Nephron (organoid): Measurements from ENCODE around the gene NMS.
"Not testable (repeated sequence)": the region's sequence is repeated elsewhere in the genome, so short reads cannot be mapped to it uniquely, and the experiment has no call there.

Experiments used
- H3K27ac Mint-ChIP-seq, 3 experiments: 2 replicates each; pipeline ENCODE4 v1.8.0; 2020; ENCODE audit warnings: mixed read lengths in 3 of 3, mild to moderate bottlenecking in 2 of 3, moderate library complexity in 1 of 3
- H3K27me3 Mint-ChIP-seq: 2 replicates; pipeline ENCODE4 v1.8.0; 2021; ENCODE audit warnings: low read depth, mild to moderate bottlenecking, moderate library complexity, mixed read lengths
- H3K36me3 Mint-ChIP-seq: 2 replicates; pipeline ENCODE4 v1.8.0; 2020; ENCODE audit warnings: low read depth, mixed read lengths
- H3K4me1 Mint-ChIP-seq: 2 replicates; pipeline ENCODE4 v1.8.0; 2020; ENCODE audit warnings: mixed read lengths
- H3K4me3 Mint-ChIP-seq, 3 experiments: 2 replicates each; pipeline ENCODE4 v1.8.0; 2020; ENCODE audit warnings: mild to moderate bottlenecking in 3 of 3, mixed read lengths in 3 of 3, moderate library complexity in 2 of 3
- H3K9me3 Mint-ChIP-seq: 2 replicates; pipeline ENCODE4 v1.8.0; 2020; ENCODE audit warnings: mixed read lengths
- TF ChIP-seq, protein P1 (sequence below), 3 experiments: fragments of 200-600 bp; sonication (generic); IDR thresholded peaks; one replicate each; pipeline ENCODE4 v1.5.0; 2021; ENCODE audit warnings: antibody characterized with exemption in 3 of 3; ENCODE audit not compliant: unreplicated experiment in 3 of 3

Gene NMS

DNA sequence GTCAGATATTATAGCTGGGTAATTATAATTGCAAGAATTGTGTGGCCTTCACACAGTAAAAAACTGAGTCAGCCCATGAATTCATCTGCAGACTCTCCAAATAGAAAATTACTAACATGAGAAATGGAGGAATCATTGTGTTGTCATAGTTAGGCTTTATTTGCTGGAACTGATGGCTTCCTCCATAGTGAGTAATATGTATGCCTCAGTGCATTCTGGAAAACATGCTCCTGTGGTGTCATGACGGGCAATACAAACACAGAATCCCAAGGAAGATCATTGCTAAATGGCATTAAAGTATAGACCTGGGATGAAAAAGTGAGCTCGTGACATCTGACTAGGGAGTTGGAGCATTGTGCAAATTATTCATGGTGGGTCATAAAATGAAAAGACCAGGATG is 23.6 kb upstream of the NMS start:
- Mint-ChIP-seq H3K4me3 (no peak overlapping the region), H3K9me3 (no peaks in the 10 kb centered on the region), H3K4me1 (no peaks in the 10 kb centered on the region)

DNA sequence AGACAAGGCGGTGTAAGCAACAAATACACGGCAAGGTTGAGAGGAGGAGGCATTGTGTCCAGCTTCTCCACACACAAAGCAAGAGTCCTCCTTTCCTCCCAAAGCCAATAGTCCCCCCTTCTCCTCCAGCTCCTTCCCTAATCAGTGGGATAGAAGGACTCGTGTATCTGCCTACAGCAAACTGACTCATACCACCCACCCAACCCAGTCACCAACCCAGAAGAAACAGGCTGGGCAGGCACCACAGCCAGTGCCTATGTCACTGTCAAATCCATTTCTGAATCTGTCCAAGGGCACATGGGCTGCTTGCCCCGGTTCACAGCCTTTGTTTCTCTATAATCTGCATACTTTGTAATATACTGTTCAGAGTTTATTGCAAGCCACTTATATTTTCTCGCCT is 19.2 kb upstream of the NMS start:
- Mint-ChIP-seq H3K27me3 (peaks cover 4% of the 10 kb centered on the region), H3K27ac (no peak overlapping the region), H3K4me1 (no peaks in the 10 kb centered on the region), H3K4me3 (no peak overlapping the region), H3K9me3 (peaks cover 16% of the 10 kb centered on the region), H3K36me3 (no peaks in the 10 kb centered on the region)
- TF ChIP-seq, protein P1, sequence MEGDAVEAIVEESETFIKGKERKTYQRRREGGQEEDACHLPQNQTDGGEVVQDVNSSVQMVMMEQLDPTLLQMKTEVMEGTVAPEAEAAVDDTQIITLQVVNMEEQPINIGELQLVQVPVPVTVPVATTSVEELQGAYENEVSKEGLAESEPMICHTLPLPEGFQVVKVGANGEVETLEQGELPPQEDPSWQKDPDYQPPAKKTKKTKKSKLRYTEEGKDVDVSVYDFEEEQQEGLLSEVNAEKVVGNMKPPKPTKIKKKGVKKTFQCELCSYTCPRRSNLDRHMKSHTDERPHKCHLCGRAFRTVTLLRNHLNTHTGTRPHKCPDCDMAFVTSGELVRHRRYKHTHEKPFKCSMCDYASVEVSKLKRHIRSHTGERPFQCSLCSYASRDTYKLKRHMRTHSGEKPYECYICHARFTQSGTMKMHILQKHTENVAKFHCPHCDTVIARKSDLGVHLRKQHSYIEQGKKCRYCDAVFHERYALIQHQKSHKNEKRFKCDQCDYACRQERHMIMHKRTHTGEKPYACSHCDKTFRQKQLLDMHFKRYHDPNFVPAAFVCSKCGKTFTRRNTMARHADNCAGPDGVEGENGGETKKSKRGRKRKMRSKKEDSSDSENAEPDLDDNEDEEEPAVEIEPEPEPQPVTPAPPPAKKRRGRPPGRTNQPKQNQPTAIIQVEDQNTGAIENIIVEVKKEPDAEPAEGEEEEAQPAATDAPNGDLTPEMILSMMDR (IDR thresholded peaks at IDR 0.05; ENCODE audit: unreplicated experiment in 3 of 3): no peak

More for the DNA sequence above, 23.6 kb upstream of the NMS start:
- Mint-ChIP-seq H3K27me3 (peaks cover 4% of the 10 kb centered on the region), H3K27ac (no peak overlapping the region), H3K36me3 (no peaks in the 10 kb centered on the region)
- TF ChIP-seq, protein P1 (IDR thresholded peaks at IDR 0.05; ENCODE audit: unreplicated experiment in 3 of 3): no peak

DNA sequence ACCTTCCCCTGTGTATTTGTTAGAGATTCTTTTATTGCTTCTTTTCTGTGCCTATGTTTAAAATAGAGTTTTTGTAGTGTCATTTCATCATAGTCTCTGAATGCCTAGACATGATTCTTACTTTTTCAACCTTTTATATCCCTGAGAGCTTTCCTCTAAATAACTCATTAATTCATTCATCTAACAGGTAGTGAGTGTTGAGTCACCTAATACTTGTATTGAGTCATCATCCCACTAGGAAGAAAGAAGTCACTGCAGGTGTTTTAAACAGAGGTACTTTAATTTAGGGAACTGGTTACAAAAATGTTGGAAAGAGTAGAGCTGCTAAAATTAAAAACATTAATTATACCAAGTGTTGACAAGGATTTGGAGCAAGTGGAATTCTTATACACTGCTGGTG is 18.5 kb upstream of the NMS start:
- TF ChIP-seq, protein P1 (IDR thresholded peaks at IDR 0.05; ENCODE audit: unreplicated experiment in 3 of 3): no peak
- H3K36me3 Mint-ChIP-seq: no peaks in the 10 kb centered on the region
- H3K4me1 Mint-ChIP-seq: no peaks in the 10 kb centered on the region
- no peak overlapping the region for H3K27ac Mint-ChIP-seq
- no peak overlapping the region for H3K4me3 Mint-ChIP-seq
- peaks cover 18% of the 10 kb centered on the region for H3K9me3 Mint-ChIP-seq
- peaks cover 4% of the 10 kb centered on the region for H3K27me3 Mint-ChIP-seq

DNA sequence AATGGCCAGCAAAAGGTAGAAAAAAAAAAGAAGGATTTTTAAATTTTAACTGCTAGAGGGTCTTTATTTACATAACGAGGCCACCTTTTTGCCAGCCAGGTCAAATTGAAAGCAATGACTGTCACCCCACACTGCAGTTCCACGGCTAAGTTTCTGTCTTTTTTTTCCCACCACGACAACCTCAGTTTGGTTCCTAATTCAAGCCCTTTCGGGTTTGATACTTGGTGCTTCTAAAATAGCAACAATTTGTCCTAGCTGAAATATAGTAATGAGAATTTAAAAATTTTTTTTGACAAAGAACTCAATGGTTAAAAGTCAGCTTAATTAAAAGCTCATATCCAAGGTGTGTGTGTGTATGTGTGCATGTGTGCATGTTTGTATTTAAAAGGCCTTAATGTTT is 16.4 kb upstream of the NMS start:
- Mint-ChIP-seq H3K27me3 (peaks cover 3% of the 10 kb centered on the region), H3K4me1 (no peaks in the 10 kb centered on the region), H3K9me3 (peaks cover 26% of the 10 kb centered on the region), H3K36me3 (no peaks in the 10 kb centered on the region), H3K27ac (no peak overlapping the region), H3K4me3 (no peak overlapping the region)
- TF ChIP-seq, protein P1 (IDR thresholded peaks at IDR 0.05; ENCODE audit: unreplicated experiment in 3 of 3): no peak

DNA sequence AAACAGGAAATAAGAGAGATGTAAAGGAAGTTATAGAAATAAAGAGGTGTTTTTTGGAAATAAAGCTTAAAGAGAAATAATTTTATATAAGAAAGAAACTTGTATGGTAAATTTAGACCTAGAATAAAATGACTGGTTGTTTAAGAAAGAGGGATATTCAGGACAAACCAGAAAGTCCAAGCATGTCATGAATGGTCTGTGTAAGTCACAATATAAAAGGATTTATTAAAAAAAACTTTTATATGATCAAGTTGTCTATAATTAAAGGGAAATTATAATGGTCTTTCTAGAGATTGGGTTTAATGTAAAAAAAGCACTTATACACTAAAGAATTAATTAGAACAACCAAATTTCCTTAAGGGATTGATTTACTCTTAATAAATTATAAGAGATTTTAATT is 13.9 kb upstream of the NMS start:
- H3K9me3 Mint-ChIP-seq: peaks cover 37% of the 10 kb centered on the region
- H3K4me1 Mint-ChIP-seq, H3K27me3 Mint-ChIP-seq, H3K27ac Mint-ChIP-seq, H3K36me3 Mint-ChIP-seq, H3K4me3 Mint-ChIP-seq: not testable (repeated sequence)

DNA sequence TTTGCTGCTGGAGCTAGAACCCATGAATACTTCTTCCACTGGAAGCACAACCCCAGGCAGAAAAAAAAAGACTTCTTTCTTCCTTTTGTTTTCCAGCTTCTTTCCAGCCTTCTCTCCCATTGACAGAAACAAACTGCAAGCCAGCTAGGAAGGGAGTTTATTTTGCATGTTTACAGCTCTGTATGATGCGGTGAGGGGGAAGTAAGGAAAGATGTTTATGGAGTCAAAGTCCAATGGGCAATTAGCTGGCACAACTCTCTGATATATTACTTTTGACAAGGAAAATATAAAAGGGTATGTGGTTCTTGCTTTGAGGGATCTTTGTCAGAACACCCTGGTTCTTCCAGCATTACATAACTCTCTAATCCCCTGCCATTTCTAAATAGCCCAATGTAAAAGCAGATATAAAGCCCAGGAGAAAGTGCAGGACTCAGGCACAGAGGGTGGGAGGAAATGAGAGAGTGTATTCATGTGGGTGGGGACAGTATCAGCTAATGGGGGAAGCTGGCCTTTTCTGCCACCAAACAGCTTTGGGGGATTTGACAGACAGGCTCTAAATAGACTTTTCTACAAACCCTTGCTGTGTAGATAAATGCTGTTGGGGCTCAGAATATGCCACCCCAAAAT is 9.3 kb upstream of the NMS start:
- Mint-ChIP-seq H3K4me3 (no peak overlapping the region), H3K27ac (no peak overlapping the region), H3K36me3 (no peaks in the 10 kb centered on the region), H3K27me3 (peaks cover 3% of the 10 kb centered on the region), H3K4me1 (no peaks in the 10 kb centered on the region), H3K9me3 (peaks cover 20% of the 10 kb centered on the region)
- TF ChIP-seq, protein P1 (IDR thresholded peaks at IDR 0.05; ENCODE audit: unreplicated experiment in 3 of 3): no peak
